ENCODE measurements around the gene STAT4. TPM values are rescaled to one million over a fixed set of nuclear protein-coding genes. Genes with fewer than 3 reads are reported as not detected.
"Not testable (repeated sequence)": the region's sequence is repeated elsewhere in the genome, so short reads cannot be mapped to it uniquely, and the experiment has no call there.

STAT4 gene
- total RNA-seq, 1 experiment from 2014 or later = 0.12 TPM

- peak; percentile 44 for DNase-seq (ENCODE audit: low read depth)
Observed at GRCh38 chr2:190996338-190996946, 154.4 kb downstream of the STAT4 start.

DNA sequence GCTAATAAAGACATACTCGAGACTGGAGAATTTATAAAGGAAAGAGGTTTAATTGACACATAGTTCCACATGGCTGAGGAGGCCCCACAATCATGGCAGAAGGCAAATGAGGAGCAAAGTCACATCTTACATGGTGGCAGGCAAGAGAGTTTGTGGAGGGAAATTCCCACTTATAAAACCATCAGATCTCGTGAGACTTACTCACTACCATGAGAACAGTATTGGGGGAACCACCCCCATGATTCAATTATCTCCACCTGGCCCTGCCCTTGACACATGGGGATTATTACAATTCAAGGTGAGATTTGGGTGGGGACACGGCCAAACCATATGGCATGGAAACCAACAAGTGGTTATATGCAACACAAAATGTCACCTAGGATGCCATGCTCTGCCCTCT lies 155.5 kb downstream of the STAT4 start:
- DNase-seq (ENCODE audit: low read depth) = not testable (repeated sequence)

- no peak for DNase-seq (ENCODE audit: low read depth)
Observed at GRCh38 chr2:190994148-190994547, 156.6 kb downstream of the STAT4 start.

- DNase-seq (ENCODE audit: low read depth) = no peak
Observed at GRCh38 chr2:190993292-190993643, 157.5 kb downstream of the STAT4 start.

DNA sequence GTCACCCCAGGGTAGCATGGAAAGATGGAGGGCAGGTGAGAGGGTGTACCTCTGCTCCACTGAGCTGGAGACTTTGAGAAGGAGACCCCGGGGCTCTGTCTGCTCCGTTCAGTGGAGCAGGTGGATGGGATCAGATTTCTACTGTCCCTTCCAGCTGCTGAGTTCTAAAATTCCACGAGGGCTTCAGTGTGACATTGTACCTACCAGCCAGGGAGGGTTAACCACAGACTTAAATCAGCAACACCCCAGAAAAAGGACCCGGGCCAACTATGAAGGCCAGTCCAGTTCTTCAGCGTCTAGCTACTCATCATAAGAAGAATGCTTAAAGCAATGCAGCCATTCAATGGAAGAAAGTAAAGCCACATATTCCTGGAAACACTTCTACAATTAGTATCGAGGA lies 160.7 kb downstream of the STAT4 start:
- no peak for DNase-seq (ENCODE audit: low read depth)

DNA sequence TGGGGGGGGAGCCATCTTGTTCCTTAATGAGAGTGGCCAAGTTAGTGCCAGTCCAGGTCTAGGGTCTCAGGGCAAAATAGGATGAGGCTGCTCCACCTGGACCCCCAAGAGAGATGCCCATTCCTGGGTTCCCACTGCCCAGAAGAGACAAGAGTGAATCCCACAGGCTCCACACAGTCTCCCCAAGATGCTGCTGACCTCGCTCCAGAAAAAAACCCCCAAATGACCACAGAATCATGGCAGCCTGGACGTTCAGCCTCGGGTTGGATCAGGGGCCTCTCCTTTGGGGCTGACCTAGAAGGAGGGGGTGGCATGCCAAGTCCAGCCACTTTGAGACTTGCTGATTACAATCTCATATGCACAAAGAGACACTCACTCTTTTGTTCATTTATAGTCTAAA lies 161.9 kb downstream of the STAT4 start:
- DNase-seq (ENCODE audit: low read depth) = no peak

- no peak for DNase-seq (ENCODE audit: low read depth)
Observed at GRCh38 chr2:190987938-190988337, 162.9 kb downstream of the STAT4 start.

- DNase-seq (ENCODE audit: low read depth) = no peak
Observed at GRCh38 chr2:190987116-190987515, 163.7 kb downstream of the STAT4 start.

DNA sequence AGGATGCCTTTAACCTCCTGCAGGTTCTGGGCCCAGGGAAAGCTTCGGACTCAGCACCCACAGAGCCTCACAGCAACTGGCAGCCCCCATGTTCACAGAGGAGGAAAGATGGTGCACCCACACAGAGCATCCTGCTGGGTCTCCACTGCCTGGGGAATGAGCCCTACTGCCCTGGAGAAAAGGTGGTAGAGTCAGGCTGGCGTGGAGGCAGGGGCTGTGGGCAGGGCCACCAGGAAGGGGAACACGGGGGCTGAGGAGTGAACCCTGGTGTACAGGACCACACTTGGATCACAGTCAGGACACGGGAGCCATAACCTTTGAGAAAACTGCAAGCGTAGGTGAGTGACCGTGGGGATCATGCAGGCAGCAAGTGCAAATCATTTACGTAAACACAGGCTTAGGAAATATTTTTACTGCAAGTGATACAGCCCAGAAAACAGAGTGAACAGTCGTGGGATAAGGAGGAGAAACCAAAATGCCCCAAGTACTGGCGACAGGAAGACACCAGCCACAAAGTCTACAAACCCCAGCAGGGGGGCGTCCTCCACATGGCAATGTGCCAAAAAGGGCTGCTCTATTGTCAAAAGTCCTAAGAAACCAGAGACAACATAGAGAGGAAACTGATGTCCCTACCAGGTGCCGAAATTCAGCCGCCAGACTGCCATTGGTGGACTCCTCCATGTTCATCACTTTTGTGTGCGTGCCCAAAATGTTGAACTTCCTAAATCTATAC lies 164.4 kb downstream of the STAT4 start:
- DNase-seq (ENCODE audit: low read depth) = no peak

- peak; percentile 54 for DNase-seq (ENCODE audit: low read depth)
Observed at GRCh38 chr2:190984595-190984994, 166.2 kb downstream of the STAT4 start.

DNA sequence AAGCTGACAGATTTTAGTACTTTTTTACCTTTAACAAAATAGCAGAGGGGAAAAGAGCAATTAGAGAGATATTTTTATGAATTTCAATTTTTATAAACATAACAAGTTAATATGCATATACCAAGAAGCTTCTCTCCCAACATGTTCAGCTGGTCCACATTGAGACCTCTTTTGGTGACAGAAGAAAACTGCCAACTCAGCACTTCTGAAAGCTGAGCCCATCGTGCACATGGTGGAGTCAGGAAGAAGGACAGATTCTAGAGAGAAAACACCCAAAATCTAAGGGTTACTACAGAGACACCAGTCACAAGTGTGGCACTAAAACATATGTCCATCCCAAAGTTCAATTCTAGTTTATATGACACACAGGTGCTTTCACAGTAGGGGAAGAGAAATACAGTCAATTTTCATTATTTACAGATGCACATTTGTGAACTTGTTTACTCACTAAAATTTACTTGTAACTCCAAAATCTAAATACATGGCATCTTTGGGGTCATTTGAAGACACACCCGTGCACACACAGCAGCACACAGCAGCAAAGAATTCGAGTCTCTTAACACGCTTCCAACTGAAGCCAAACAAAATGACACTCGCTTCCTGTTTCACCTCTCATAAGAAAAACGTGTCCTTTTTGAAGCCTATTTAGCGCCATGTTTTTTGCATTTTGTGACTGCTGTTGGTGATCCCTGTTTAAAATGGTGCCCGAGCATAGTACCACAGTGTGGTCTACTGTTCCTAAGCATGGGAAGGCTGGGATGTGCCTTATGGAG lies 168.3 kb downstream of the STAT4 start:
- no peak for DNase-seq (ENCODE audit: low read depth)

- DNase-seq (ENCODE audit: low read depth) = no peak
Observed at GRCh38 chr2:190981733-190982132, 169.1 kb downstream of the STAT4 start.

DNA sequence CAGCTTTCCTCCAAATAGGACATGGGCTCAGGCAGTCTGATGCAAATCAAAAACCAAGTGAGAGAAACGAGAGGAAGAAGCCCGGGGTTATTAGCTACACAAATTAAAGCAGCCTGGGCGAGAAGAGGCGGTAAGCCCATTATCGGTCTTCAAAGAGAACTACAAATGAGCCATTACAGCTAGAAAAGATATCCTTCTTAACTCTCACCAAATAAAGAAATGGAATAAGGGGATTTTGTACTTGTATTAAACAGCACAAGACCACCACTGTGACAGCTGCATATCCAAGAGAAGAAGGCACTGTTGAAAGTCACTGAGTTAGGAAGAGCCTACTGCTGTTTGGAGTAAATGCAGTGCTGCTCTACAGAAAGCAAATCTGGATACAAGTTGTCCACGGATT lies 169.5 kb downstream of the STAT4 start:
- DNase-seq (ENCODE audit: low read depth) = no peak

GRCh38 chr2:190980630-190981209 lies 170.1 kb downstream of the STAT4 start:
- DNase-seq (ENCODE audit: low read depth) = no peak

- DNase-seq (ENCODE audit: low read depth) = peak; percentile 28
Observed at GRCh38 chr2:190979906-190980629, 170.7 kb downstream of the STAT4 start.

Other genes starting within 250 kb of the STAT4 start
- gene STAT1, start 136.8 kb downstream of the STAT4 start, total RNA-seq (2014; rRNA removed; shearing (Covaris generic)) = 86.4 and 101 TPM in 2 replicates
- 173 and 185 TPM in 2 replicates for gene MYO1B, start 94.4 kb upstream of the STAT4 start, total RNA-seq (2014; rRNA removed; shearing (Covaris generic))